Measurements from ENCODE around the gene ZNF777. TPM values are rescaled to one million over a fixed set of nuclear protein-coding genes. Genes with fewer than 3 reads are reported as not detected.
A peak's percentile ranks its signal among the peaks of the same experiment; 100 is the strongest.

The ZNF777 gene
- total RNA-seq, 2 experiments from 2014 or later = 11.7 to 12.5 TPM

DNA sequence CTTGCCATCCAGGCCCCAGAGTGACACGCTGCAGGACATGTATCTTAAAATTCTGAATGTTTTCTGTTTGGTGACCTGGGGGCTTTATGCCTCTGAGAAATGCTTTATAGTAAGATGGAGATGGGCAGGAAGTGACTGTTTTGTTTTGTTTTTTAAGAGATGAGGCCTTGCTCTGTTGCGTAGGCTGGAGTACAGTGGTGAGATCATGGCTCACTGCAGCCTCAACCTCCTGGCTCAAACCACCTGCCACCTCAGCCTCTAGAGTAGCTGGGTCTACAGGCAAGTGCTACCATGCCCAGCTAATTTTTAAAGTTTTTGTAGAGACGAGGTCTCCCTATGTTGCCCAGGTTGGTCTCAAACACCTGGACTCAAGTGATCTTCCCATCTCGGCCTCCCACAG is 20.6 kb downstream of the ZNF777 start:
- TF ChIP-seq, protein P1, sequence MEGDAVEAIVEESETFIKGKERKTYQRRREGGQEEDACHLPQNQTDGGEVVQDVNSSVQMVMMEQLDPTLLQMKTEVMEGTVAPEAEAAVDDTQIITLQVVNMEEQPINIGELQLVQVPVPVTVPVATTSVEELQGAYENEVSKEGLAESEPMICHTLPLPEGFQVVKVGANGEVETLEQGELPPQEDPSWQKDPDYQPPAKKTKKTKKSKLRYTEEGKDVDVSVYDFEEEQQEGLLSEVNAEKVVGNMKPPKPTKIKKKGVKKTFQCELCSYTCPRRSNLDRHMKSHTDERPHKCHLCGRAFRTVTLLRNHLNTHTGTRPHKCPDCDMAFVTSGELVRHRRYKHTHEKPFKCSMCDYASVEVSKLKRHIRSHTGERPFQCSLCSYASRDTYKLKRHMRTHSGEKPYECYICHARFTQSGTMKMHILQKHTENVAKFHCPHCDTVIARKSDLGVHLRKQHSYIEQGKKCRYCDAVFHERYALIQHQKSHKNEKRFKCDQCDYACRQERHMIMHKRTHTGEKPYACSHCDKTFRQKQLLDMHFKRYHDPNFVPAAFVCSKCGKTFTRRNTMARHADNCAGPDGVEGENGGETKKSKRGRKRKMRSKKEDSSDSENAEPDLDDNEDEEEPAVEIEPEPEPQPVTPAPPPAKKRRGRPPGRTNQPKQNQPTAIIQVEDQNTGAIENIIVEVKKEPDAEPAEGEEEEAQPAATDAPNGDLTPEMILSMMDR (IDR thresholded peaks at IDR 0.05) = no peak
- Mint-ChIP-seq H3K4me3 (no peak overlapping the region), H3K36me3 (ENCODE audit: low read depth) (peaks cover 16% of the 10 kb centered on the region), H3K27ac (peak overlapping the region; percentile 81), H3K27me3 (no peaks in the 10 kb centered on the region), H3K4me1 (ENCODE audit: low read depth) (peaks cover 15% of the 10 kb centered on the region), H3K9me3 (no peaks in the 10 kb centered on the region)
- CTCF ChIA-PET = interaction anchor here (1.3 to 4.7 kb wide), 3 partner anchors 14 to 19 kb away, joined by 3 to 21 read pairs (median 13); partner anchors contain the start of gene ZNF777
- POLR2A ChIA-PET = interaction anchor here (1.5 to 2.0 kb wide), 2 partner anchors 14 to 55 kb away, joined by 3 to 5 read pairs; no protein-coding TSS in a partner anchor
- intact Hi-C loops (cut with micrococcal nuclease) = no loop called here
- DNase-seq (peak; percentile 64), ATAC-seq (peak; percentile 96)

DNA sequence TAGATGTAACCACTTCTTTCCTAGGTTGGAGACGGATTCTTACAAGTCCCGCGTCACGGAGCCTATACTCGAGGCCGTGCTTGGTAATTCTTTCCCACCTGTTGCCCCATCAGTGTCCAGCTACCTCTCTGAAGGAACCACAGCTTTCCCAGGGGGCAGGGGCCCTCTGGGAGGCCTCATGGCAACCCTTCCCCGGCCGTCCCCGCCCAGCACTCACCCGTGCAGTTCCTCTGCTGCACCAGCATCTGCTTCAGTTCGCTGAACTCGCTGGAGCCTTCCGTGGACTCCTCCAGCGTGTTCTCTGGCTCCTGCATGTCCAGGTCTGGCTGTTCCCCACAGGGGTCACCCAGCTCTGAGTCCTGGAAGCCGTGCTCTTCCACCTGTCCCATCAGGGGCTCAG is 24.5 kb downstream of the ZNF777 start:
- CTCF ChIA-PET = interaction anchor here (1.4 kb wide), 1 partner anchor 14 kb away, joined by 5 read pairs; no protein-coding TSS in a partner anchor
- no peak for DNase-seq
- H3K27me3 Mint-ChIP-seq = no peaks in the 10 kb centered on the region
- POLR2A ChIA-PET = no interaction called here
- H3K4me1 Mint-ChIP-seq (ENCODE audit: low read depth) = peaks cover 15% of the 10 kb centered on the region
- TF ChIP-seq, protein P1 (IDR thresholded peaks at IDR 0.05) = no peak
- H3K36me3 Mint-ChIP-seq (ENCODE audit: low read depth) = peaks cover 33% of the 10 kb centered on the region
- H3K4me3 Mint-ChIP-seq = no peak overlapping the region
- no peaks in the 10 kb centered on the region for H3K9me3 Mint-ChIP-seq
- intact Hi-C loops (cut with micrococcal nuclease) = no loop called here
- no peak for ATAC-seq
- H3K27ac Mint-ChIP-seq = no peak overlapping the region

DNA sequence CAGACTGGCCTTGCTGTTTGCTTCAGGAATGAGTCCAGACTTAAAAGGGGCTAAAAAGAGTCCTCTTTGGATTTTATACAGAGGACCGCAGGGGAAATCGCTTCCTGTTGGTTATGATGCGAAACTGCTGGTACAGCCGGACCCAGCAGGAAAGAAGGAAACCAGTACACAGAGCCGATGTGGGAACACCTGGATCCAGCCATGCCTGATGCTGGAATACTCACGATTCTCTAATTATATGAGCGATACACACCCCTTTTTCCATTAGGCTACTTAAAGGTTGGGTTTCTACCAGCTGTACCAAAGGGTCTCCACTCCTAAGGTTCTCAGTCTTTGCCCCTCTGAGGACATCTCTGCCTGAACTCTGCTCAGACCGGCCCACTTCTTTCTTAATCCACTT is 27.7 kb downstream of the ZNF777 start:
- POLR2A ChIA-PET = no interaction called here
- Mint-ChIP-seq H3K27ac (no peak overlapping the region), H3K4me3 (no peak overlapping the region), H3K4me1 (ENCODE audit: low read depth) (peaks cover 5% of the 10 kb centered on the region), H3K27me3 (no peaks in the 10 kb centered on the region), H3K36me3 (ENCODE audit: low read depth) (peaks cover 43% of the 10 kb centered on the region), H3K9me3 (no peaks in the 10 kb centered on the region)
- TF ChIP-seq, protein P1 (IDR thresholded peaks at IDR 0.05) = no peak
- no peak for ATAC-seq
- intact Hi-C loops (cut with micrococcal nuclease) = no loop called here
- DNase-seq = no peak
- CTCF ChIA-PET = interaction anchor here (1.3 kb wide), 1 partner anchor 10 kb away, joined by 5 read pairs; no protein-coding TSS in a partner anchor

DNA sequence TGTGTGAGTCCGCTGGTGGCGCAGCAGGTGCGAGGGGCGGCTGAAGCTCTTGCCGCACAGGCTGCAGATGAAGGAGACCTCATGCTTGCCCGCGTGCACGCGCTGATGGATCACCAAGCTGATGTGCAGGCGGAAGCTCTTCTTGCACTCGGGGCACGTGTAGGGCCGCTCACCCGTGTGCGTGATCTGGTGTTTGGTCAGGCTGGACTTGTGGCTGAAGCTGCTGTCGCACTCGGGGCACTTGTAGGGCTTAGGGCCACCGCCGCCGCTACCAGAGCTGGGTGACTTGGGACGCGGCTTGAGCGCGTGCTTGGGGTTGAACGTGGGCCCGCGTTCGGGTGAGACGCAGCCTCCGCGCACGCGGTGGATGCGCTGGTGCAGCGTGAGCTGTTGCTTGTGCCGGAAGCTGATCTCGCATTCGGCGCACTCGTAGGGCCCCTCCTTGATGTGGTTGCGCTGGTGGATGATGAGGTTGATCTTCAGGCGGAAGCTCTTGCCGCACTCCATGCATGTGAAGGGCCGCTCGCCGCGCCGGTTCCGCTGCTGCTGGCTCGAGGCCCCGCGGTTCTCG is 28.7 kb downstream of the ZNF777 start:
- POLR2A ChIA-PET = interaction anchor here (0.9 kb wide), 1 partner anchor 10 kb away, joined by 4 read pairs; no protein-coding TSS in a partner anchor
- TF ChIP-seq, protein P1 (IDR thresholded peaks at IDR 0.05) = no peak
- Mint-ChIP-seq H3K27me3 (no peaks in the 10 kb centered on the region), H3K36me3 (ENCODE audit: low read depth) (peaks cover 41% of the 10 kb centered on the region), H3K27ac (no peak overlapping the region), H3K4me3 (no peak overlapping the region), H3K4me1 (ENCODE audit: low read depth) (peaks cover 5% of the 10 kb centered on the region), H3K9me3 (no peaks in the 10 kb centered on the region)
- ATAC-seq = no peak
- no peak for DNase-seq
- intact Hi-C loops (cut with micrococcal nuclease) = no loop called here
- CTCF ChIA-PET = interaction anchor here (1.3 to 1.7 kb wide), 2 partner anchors 9 kb away, joined by 5 read pairs; no protein-coding TSS in a partner anchor

DNA sequence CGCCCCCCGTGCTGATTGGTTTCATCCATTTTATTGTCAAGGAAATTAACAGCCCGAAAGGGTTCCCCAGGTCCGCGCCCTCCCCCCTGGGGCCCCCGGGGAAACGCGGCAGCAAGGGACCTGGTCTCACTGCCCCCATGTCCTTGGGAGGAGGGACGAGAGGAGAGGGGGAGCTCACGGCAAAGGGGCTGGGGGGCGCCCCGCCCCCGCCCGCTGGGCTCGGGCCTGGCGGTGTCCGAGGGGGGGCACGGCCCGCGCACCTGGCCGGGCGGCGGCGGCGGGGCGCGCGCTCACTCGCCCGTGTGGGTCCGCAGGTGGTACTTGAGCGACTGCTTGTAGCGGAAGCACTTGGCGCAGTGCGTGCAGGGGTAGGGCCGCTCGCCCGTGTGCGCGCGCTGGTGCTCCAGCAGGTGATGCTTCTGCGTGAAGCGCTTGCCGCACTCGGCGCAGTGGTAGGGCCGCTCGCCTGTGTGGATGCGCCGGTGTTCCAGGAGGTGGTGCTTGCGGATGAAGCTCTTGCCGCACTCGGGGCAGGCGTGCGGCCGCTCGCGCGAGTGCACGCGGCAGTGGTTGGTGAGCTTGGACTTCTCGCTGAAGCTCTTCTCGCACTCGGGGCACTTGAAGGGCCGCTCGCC is 29.3 kb downstream of the ZNF777 start:
- peaks cover 5% of the 10 kb centered on the region for H3K4me1 Mint-ChIP-seq (ENCODE audit: low read depth)
- peaks cover 38% of the 10 kb centered on the region for H3K36me3 Mint-ChIP-seq (ENCODE audit: low read depth)
- ATAC-seq (no peak), DNase-seq (no peak)
- TF ChIP-seq, protein P1 (IDR thresholded peaks at IDR 0.05) = no peak
- CTCF ChIA-PET = interaction anchor here (1.7 kb wide), 1 partner anchor 9 kb away, joined by 5 read pairs; no protein-coding TSS in a partner anchor
- no peaks in the 10 kb centered on the region for H3K27me3 Mint-ChIP-seq
- intact Hi-C loops (cut with micrococcal nuclease) = no loop called here
- no peaks in the 10 kb centered on the region for H3K9me3 Mint-ChIP-seq
- POLR2A ChIA-PET = no interaction called here
- H3K4me3 Mint-ChIP-seq = no peak overlapping the region
- H3K27ac Mint-ChIP-seq = no peak overlapping the region

Data from activated CD8-positive, alpha-beta T cell treated with anti-CD3 and anti-CD28 coated beads for 36 hours (primary cell).